Activated CD4-positive, CD25-positive, alpha-beta regulatory T cell treated with anti-CD3 and anti-CD28 coated beads, Interleukin-2, amount 50 U/mL, for 24 hours (primary cell): ENCODE data around the gene TRIM29.
"Not testable (repeated sequence)": the region's sequence is repeated elsewhere in the genome, so short reads cannot be mapped to it uniquely, and the experiment has no call there.

Source experiments
- ATAC-seq, 2 donors: fragments of 150-1000 bp; cut with Tn5 transposase; one replicate each; pipeline ENCODE4 v1.10.0; 2021; ENCODE audit warnings: mild to moderate bottlenecking in 1 of 2, moderate library complexity in 1 of 2

Gene TRIM29

DNA sequence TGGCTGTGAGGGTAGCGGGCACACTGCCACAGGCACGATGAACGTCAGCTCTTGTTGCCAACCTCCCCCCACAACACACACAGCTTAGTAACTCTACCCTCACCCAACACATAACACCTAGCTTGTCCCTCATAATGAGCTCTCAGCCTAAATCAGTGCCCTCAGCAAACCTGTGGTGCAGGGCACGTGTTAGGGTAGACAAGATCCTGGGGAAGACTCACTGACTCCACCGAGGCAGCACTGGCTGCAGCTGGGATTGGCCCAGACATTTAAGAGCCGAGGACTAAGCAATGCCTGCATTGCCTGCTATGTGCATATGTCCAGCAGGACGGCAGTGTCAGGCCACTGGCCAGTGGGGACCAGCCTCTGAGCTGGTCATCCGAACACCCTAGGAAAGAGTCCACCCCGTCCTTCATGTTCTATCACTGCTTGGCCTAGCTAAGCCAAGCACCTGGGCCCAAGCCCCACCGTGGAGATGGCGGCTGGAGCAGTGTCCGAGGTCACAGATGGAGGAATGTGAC, 32.9 kb upstream of the TRIM29 start:
- ATAC-seq = no peak

DNA sequence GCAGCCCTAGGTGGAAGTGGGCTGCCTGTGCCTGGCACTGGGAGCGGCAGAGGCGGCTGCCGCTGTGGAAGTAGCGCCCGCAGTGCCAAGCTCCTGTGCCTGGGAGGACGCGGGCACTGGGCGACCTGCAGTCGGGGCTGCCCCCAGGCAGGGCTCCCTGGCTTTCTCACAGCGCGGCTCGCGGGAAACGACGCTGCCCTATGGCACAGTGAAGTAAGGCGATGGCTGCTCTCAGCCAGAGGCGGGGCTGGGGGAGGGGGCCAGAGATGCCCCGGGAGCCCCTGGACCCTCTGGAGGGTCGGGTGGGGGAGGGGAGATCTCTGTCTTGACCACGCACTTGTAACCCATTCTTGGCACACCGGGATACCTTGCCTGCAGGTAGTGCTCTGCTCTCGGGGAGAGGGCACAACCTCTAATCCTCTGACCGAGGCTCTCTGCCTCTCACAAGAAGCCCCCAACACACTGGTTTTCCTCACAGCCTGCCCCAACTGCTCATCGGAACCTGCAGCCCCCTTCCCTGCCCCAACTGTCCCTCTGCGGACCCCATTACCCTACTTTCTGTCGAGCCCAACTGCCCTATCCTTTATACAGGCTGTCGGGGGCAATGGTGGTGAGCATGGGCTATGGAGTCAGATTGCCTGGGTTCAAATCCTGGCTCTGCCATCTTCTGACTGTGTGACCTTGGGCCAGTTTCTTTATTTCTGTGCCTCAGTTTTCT, 32.2 kb upstream of the TRIM29 start:
- no peak for ATAC-seq

DNA sequence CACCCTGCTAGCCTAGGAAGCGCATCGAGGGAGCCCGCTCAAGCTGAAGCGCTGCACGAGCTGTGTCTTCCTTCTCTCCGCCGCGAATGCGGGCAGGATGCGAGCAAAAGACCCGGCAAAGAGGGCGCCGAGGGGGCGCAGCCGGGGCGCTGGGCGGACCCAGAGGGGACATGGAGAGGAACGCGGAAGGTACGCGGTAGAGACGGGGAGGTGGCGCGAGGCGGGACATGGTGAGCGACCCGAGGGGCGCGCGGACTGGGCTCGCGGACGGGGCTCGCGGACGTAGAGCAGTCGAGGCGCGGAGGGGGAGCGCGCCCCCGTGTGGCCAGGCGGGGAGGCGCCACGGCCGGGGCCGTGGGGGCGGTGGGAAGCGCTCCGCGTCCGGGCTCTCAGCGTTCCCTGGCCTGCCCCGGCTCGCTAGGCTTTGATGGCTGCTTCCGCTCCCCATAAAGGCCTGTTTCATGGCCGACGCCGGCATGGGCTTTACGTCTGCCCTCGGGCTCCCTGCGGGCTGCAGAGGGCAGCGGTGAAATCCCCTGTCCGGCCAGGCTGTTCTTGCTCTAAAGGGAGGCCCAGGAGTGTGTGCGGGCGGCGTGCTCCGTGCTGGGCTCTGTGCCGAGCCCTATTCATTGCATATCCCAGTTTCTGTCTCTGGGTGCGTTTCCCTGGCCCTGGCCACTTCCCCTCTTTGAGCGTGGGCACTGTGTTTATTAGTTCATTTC, 31.2 kb upstream of the TRIM29 start:
- ATAC-seq = peak; percentile 65 to 78

DNA sequence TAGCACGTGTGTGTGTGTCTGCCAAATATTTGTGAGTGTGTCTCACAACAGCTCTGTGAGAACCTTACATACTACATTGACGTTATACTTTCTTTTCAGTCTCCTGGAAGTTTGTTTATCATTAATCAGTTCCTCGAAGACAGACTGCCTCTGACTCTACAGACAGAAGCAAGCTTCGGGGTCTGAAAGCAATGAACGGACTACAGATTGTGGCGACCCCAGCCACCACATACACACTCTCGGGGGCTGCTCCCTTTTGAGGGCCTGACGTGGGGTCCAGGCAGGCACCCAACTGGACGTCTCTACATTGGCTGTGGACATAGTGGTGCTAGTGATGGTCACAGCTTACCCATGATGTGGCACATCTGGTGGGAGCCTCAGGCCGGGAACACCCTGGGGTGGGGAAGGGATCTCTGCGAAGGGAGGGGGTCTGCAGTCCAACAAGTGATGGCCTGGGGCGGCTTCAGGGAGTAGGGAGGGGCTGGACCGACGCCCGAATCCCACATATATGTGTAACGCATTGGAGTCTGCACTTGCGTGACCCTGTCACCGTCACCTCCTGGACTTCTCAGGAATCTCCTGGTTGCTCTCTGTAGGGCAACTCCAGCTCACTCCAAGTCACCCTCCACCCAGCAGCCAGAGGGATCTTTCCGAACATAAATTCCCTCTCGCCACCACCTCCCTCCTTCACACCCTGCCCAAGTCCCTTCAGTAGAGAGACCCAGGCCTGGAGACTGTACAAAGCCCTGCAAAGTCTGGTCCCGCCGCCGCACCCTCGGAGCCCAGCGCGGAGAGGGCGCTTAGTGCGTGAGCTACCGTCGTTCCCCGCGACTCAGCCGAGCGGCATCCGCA, 30.4 kb upstream of the TRIM29 start:
- ATAC-seq = peak in 1 of 2 donors; percentile 31

DNA sequence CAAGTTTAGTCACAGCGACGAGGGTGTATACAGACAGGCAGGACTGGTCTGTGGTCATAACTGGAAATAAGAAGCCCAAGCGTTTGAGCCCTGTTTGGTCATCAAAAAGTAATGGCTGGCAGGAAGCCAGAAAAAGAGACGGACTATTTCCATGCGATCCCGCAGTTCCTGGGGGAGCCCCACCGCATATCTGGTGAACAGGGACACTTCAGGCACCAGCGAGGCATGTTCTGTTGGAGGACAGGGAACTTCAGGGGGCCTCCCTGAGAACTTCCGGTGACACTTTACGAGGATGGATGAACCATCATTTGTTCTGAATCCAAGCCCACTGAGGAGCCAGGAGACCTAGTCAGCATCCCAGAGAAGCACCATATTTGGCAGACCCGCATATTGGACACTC, 29.7 kb upstream of the TRIM29 start:
- ATAC-seq = no peak

DNA sequence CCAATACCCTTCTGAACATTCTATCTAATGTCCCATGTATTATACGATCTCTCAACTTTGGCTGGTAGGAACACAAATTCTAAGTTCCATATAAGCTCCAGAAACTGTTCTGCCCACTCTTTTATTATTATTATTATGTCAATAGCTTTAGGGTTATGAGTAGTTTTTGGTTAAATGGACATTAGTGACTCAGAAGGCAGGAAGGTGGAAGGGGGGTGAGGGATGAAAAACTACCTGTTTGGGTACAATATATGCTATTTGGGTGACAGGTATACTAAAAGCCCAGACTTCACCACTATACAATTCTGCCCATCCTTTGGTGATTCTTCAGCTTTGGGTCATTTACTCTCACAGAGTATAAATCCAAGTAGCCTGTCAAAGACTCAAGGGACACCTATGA, 22.5 kb upstream of the TRIM29 start:
- ATAC-seq = no peak

DNA sequence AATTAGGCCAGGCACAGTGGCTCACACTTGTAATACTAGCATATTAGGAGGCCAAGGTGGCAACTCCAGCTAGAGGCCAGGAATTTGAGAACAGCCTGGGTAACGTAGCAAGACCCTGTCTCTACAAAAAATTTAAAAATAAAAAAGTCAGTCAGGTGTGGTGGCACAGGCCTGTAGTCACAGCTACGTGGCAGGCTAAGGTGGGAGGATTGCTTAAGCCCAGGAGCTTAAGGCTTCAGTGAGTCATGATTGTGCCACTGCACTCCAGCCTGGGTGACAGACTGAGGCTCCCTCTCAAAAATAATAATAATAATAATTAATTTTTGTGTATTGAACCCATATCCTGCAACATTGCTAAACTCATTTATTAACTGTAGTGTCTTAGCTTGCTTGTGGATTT, 15.3 kb upstream of the TRIM29 start:
- ATAC-seq = no peak

DNA sequence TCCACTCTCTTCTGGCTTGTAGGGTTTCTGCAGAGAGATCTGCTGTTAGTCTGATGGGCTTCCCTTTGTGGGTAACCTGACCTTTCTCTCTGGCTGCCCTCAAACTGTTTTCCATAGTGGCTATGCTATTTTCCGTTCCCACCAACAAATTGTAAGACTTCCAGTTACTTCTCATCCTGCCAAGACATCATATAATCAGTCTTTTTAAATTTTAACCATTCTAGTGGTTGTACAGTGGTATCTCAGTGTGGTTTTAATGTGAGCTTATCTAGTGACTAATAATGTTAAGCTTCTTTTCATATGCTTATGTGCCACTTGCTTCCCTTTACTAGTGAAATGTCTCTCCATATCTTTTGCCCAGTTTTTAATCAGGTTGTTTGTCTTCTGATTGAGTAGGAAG, 13.6 kb upstream of the TRIM29 start:
- ATAC-seq = no peak

DNA sequence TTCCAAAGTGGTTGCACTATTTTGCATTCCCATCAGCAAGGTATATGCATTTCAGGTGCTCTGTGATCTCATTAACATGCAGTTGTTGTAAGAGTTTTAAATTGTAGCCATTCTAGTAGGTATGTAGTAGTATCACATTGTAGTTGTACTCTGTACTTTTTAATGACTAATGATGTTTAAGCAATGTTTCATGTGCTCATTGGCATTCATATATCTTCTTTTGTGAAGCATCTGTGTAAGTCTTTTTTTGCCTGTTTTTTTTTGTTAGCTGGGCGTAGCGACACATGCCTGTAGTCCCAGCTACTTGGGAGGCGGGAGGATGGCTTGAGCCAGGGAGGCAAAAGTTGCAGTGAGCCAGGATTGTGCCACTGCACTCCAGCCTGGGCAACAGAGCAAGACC, 11.3 kb upstream of the TRIM29 start:
- no peak for ATAC-seq

DNA sequence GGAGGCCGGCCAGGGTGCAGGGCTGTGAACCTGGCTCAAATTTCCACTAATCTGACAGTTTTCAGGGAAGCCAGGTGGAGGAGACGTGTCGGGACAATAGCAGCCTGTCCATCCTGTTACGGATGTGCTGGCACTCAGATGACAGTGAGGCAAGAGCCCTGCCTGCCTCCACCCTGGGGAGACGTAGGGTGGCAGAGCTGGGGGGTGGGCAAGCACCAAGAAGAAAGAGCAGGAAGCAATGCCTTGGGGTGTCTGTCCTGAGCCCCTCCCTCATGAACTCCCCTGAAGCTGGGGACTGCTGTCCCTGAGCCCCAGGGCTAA, 10.0 kb upstream of the TRIM29 start:
- no peak for ATAC-seq

DNA sequence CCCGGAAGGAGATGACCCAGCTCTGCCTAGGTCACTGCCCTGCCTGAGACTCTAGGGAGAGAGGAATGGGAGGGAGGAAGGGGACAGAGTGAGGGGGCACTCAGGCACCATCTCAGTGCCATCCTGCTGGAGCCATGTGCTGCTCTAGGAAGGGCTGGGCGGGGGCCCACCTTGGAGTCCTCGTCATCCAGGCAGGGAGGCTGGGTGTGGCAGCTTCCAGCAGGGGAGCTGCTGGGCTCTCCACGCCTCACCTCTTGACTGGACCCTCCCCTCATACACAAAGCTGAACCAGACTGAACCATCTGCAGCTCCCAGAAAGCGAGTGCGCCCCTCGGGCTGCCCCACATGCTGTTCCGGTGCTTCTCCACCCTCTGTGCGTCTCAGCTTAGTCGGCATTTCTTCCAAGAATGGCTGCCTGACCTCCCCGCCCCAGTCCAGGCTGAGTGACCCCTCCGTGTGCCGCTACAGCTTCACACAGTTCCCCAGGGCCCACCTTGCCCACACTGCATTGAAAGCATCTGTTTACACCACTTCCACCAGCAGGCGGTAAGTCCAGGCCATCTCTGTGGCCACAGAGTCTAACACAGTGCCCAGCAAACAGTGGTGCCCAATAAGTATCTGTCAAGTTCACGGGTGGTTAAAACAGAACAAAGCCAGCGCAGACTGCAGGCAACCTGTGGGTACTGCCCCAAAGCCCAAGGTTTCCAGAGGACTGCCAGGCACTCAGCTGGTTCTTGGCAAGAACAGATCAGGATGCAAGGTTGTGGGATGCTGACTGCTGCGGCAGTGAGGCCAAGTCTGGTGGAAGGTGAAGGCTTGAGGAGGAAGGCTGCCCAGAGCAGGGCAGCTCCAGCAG, 9.4 kb upstream of the TRIM29 start:
- ATAC-seq = no peak

DNA sequence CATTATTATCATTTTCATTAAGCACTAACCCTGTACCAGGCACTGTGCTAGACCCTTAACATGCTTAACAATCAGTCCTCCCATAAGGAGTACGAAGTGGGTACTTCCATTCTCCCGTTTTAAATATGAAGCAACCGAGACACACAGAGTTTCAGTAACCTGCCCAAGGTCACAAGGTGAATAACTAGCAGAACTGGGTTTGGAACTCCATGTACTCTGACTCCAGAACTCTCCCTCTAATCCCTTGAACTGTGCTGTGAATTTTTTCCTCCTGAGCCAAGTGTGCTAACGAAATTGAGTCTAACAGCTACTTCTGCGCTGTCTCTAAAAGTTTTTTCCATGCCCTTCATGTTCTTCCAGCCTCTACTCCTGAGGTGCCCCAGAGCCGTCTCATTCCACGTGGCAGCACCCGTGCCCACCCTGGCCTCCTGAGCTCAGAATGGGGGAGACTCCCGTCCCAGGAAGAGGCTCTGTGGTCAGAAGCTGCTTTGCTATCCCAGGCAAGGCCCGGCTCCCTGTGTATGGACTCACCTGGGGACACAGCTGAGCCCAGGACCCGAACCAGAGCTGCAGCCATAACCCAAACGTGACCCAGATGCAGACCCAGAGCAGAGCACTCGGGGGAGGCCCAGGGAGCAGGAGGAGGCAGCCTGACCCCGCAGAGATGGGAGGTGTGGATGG, 8.6 kb upstream of the TRIM29 start:
- ATAC-seq = no peak

DNA sequence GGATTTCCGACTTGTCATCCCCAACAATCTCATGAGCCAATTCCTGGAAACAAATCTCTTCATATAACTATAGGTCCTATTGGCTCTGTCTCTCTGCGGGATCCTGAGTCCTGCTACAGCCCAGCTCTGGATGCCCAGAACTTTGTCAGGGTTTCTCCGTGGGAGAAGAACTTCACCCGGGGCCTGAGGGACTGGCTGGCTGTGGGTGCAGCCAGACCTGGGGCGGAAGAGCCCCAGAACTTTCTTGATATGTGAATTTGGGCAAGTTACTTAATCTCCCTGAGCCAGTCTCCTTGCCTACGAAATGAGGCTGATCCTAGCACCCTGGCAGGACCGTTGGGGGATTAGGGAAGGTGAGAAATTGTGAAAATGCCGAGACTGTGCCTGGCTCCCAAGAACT, 6.6 kb upstream of the TRIM29 start:
- ATAC-seq = no peak

DNA sequence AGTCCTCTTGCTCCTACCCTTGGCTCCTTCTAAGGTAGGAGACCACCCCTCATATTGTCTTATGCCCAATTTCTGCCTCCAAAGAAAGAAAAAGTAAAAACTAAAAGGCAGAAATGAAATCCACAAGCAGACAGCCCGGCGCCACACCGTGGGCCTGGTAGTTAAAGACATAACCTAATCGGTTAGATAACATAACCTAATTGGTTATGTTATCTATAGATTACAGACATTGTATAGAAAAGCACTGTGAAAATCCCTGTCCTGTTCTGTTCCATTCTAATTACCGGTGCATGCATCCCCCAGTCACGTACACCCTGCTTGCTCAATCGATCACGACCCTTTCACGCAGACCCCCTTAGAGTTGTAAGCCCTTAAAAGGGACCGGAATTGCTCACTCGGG, 5.6 kb upstream of the TRIM29 start:
- not testable (repeated sequence) for ATAC-seq

DNA sequence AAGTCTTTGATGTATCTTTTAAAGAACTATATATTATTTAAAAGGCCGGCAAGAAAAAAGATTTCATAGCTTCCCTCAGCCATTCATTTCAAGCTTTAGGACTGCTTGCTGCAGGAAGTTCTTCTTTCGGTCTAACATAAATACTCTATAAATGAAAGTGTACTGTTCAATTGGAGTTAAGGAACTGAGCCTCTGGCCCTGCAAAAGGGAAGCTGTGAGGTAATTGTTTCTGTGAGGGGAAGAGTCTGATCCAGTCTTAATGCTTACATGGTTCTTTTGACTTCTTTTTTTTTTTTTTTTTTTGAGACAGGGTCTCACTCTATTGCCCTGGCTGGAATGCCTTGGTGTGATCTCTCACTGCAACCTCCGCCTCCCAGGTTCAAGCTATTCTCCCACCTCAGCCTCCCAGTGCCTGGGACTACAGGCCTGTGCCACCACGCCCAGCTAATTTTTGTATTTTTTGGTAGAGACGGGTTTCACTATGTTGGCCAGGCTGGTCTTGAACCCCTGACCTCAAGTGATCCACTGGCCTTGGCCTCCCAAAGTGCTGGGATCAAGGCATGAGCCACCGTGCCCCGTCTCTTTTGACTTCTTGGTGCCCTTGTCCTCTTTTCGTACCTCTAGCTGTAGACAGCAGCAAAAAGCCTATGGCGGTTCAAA, 4.7 kb upstream of the TRIM29 start:
- no peak for ATAC-seq

DNA sequence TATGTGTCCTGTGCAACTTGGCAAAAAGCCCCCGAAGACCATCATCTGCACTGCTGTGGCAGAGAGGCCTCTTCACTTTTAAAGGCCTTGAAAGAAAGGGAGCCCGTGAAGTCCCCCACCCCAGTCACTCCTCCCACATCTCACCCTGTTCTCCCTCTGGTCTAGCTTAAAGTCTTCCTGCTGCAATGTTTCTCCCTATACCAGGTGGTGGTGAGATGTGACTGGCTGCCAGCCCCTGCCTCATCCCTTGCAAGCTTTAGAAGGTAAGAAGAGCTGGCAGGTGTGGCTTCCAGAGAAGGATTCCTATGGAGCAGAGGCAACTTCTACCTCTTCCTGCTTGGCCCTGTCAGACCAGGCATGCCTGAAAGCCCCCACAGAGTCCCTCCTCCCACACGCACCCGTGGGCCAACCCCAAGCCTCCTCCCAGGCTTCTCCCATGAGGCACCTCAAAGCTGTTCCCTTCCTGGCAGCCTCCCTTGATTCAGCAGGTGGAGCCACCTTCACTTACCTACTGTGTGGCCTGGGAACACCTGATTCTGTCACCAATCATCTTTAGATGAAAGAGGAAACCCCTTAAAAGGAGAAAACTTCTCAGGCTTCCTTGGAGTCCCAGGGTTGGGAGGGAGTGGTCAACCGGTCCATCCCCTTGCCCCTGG, 4.0 kb upstream of the TRIM29 start:
- no peak for ATAC-seq

DNA sequence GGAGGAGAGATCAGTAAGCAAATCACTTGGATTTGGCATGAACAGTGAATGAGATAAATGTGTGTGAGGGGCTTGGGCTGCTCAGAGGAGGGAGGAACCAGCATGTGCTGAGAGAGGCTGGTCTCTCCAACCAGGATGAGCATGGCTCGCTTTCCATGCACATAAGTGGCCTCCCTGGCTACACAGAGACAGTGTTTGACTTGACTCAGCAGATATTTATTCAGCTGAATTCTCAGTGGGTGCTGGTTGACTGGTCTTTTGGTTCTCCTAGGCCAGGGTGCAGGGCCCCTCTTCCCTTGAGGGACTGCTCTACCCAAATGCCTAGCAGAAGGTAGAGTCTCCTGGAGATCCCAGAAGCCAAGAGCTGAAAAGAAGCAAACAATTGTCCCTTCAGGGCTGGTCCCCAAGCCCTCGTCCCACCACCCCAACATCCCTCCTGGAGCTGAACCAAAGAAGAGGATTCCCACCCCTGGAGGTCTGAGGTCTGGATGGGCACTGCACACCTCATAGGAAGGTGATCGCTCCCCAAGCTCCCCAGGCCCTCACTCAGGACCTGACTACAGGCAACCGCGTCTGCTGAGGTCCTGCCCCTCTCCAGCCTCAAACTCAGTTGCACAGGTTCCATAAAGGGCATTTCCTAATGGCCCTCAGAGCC, 3.3 kb upstream of the TRIM29 start:
- ATAC-seq = no peak

DNA sequence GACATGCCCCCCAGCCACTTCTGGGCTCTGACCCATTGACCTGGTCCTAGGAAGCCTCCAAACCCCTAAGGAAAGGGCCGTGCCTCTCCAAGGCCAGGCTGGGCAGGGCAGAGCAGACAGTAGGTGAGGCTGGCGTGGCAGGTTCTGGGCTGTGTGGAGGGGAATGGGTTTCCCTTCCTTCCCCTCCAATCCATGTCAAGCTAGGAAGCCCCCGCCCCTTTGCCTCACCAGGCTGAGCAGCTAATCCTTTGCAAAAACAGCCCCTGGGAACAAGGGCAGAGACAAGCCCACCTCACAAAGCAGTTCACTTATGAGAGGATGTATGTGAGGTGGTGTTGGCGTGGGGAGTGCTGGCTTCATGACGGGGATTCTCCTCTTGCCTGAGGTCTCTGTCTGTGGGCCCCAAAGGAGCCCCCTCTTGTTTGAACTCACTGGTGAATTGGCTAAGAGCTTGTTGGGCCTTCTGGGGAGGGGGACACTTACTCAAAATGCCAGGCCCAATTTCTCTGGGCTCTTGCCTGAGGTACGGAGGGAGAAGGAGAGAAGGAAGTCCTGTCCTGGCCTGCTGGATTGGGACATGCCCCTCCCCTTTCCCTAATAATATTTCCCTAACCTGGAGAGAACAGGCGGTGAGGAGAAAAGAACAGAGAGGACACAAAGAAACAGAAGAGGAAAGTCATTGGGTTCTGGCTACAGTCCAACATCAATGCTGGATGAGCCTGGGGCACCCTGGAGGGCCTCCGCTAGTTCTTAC, 1.6 kb upstream of the TRIM29 start:
- no peak for ATAC-seq

DNA sequence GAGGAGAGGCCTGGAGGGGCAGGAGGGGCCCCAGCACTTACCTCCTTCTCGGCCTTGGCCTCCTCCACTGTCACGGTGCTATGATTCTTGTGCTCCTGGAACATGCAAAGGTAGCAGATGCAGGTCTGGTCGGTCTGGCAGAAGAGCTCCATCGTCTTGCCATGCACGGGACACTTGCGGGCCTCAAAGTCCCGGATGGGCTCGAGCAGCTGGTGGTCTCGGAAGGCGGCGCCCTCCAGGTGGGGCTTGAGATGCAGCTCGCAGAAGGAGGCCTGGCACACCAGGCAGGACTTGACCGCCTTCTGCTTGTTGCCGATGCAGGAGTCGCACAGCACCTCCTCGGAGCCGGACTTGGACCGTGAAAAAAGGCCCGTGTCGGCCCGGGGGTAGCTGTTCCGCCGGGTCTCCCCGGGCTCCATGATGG, 714 bp downstream of the TRIM29 start:
- no peak for ATAC-seq

DNA sequence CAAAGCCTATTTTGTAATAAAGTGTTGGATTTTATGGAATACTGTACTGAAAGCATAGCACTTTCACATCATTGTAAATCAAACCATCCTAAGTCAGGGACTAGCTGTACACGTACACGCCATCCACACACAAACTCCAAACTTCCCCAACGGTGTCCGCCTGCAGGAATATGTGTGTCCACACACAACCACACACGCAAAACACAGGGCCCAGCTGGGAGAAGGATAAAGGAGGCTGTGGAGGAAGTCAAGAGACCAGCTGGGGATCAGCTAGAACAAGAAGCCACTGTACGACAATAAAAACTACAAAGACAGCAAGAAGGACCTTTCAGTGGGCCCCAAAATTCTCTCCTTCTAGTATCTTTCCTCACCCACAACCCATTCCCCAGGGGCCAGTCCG, 1.6 kb downstream of the TRIM29 start:
- ATAC-seq = no peak
